Activated CD4-positive, alpha-beta T cell treated with anti-CD3 and anti-CD28 coated beads, Interleukin-2, amount 10 ng/mL, durations not matched to agents 24 days and 14 days (primary cell): ENCODE data around the gene COL26A1. TPM values are rescaled to one million over a fixed set of nuclear protein-coding genes. Genes with fewer than 3 reads are reported as not detected.

ENCODE experiments used
- DNase-seq: peaks from one replicate; pipeline ENCODE4 v3.0.0; 2022
- H3K27ac Mint-ChIP-seq: one replicate; pipeline ENCODE4 v1.8.0; 2022; ENCODE audit warnings: mild to moderate bottlenecking, mixed read lengths
- H3K27me3 Mint-ChIP-seq: one replicate; pipeline ENCODE4 v1.8.0; 2022; ENCODE audit warnings: mixed read lengths
- H3K36me3 Mint-ChIP-seq: one replicate; pipeline ENCODE4 v1.8.0; 2022; ENCODE audit warnings: low read depth, mild to moderate bottlenecking, mixed read lengths
- H3K4me1 Mint-ChIP-seq: one replicate; pipeline ENCODE4 v1.8.0; 2021; ENCODE audit warnings: mixed read lengths
- H3K4me3 Mint-ChIP-seq: one replicate; pipeline ENCODE4 v1.8.0; 2022; ENCODE audit warnings: mild to moderate bottlenecking, moderate library complexity, mixed read lengths
- H3K9me3 Mint-ChIP-seq: one replicate; pipeline ENCODE4 v1.8.0; 2021; ENCODE audit warnings: mixed read lengths
- intact Hi-C: fragments of 100-400 bp; cut with micrococcal nuclease; formaldehyde crosslinking; loops from one replicate; pipeline ENCODE4 v1.15.1; 2023
- total RNA-seq: library from RNA; stranded (reverse); gene quantifications from 2 replicates; pipeline ENCODE4 v1.2.3, GENCODE V29; 2022

Gene COL26A1
- total RNA-seq, 1 donor from 2014 or later, result not detected

DNA sequence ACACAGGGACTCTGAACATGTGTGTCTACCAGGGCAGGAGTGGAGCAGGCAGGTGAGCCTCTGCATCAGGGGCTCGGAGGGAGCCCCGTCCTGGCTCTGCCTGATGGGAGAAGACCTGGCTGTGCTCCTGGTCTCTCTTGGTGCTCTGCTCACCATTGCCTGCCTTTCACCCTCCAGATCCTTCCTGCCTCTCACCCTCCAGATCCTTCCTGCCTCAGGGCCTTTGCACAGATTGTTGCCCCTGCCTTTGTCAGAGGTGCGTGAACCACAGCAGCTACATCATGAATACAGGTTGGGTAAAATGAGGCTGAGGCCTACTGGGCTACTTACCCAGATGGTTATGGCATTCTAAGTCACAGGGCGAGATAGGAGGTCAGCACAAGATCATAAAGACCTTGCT is 16.6 kb downstream of the COL26A1 start:
- H3K27ac Mint-ChIP-seq, result no peak overlapping the region
- intact Hi-C loops, result no loop called here
- H3K4me1 Mint-ChIP-seq, result no peaks in the 10 kb centered on the region
- H3K27me3 Mint-ChIP-seq, result peaks cover 6% of the 10 kb centered on the region
- no peak overlapping the region for H3K4me3 Mint-ChIP-seq
- H3K9me3 Mint-ChIP-seq, result peaks cover 4% of the 10 kb centered on the region
- H3K36me3 Mint-ChIP-seq, result no peaks in the 10 kb centered on the region
- DNase-seq, result no peak

DNA sequence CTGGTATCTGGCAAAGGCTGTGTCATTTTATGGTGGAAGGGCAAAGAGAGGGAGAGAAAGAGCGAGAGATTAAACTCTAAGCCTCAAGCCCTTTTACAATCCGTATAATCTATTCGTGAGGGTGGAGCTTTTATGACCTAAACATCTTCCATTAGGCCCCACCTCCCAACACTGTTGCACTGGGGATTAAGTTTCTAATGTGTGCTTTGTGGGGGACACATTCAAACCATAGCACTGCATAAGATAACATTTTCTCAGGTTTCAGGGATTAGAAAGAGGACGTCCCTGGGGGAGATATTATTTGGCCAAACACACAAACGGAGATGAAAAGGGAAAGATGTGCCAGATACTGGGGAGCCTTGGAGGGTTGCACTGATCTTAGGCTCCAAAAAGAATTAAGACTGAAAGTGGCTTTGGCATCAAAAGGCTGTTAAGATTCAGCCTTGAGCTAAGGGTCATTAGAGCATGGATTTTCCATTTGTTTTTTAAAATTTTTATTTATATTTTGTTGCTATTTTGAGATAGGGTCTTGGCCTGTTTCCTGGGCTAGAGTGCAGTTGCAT is 19.0 kb downstream of the COL26A1 start:
- Mint-ChIP-seq H3K4me1 (no peaks in the 10 kb centered on the region), H3K27ac (no peak overlapping the region), H3K4me3 (no peak overlapping the region)

DNA sequence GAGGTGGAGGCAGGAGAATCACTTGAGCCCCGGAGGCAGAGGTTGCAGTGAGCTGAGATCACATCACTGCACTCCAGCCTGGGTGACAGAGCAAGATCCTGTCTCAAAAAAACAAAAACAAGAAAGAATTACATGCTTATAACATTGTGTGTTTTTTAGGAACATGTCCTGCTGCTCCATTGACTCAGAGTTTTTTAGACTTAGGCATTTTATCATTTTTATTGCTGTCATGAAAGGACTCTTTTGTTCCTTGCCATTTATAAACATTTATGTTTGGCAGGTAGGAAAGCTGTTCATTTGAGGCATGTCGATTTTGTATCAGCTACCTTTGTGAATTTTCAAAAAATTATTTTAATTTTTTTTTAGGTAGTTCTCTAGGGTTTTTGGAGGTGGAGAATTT is 20.3 kb downstream of the COL26A1 start:
- no peak overlapping the region for H3K27ac Mint-ChIP-seq
- H3K4me1 Mint-ChIP-seq, result no peaks in the 10 kb centered on the region
- intact Hi-C loops, result no loop called here
- H3K9me3 Mint-ChIP-seq, result peaks cover 4% of the 10 kb centered on the region
- DNase-seq, result no peak
- no peaks in the 10 kb centered on the region for H3K36me3 Mint-ChIP-seq
- H3K27me3 Mint-ChIP-seq, result peaks cover 12% of the 10 kb centered on the region
- no peak overlapping the region for H3K4me3 Mint-ChIP-seq

More for the DNA sequence above, 19.0 kb downstream of the COL26A1 start:
- peaks cover 9% of the 10 kb centered on the region for H3K27me3 Mint-ChIP-seq
- intact Hi-C loops, result no loop called here
- DNase-seq, result no peak
- peaks cover 4% of the 10 kb centered on the region for H3K9me3 Mint-ChIP-seq
- H3K36me3 Mint-ChIP-seq, result no peaks in the 10 kb centered on the region

DNA sequence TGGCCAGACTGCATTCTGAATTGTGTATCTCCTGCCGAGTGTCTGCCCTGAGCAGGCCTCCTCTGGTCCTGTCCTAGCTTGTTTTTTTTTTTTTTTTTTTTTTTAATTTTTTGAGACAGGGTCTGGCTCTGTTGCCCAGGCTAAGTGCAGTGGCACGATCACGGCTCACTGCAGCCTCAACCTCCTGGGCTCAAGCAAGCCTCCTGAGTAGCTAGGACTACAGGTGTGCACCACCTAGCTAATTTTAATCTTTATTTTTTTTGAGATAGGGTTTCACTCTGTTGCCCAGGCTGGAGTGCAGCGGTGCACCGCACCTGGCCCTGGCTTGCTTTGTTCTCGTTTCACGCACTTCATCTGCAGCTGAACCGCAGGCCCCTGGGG is 23.5 kb downstream of the COL26A1 start:
- H3K4me3 Mint-ChIP-seq, result no peak overlapping the region
- peaks cover 17% of the 10 kb centered on the region for H3K27me3 Mint-ChIP-seq
- intact Hi-C loops, result no loop called here
- peaks cover 3% of the 10 kb centered on the region for H3K4me1 Mint-ChIP-seq
- no peaks in the 10 kb centered on the region for H3K36me3 Mint-ChIP-seq
- H3K9me3 Mint-ChIP-seq, result peaks cover 4% of the 10 kb centered on the region
- no peak for DNase-seq
- H3K27ac Mint-ChIP-seq, result no peak overlapping the region

DNA sequence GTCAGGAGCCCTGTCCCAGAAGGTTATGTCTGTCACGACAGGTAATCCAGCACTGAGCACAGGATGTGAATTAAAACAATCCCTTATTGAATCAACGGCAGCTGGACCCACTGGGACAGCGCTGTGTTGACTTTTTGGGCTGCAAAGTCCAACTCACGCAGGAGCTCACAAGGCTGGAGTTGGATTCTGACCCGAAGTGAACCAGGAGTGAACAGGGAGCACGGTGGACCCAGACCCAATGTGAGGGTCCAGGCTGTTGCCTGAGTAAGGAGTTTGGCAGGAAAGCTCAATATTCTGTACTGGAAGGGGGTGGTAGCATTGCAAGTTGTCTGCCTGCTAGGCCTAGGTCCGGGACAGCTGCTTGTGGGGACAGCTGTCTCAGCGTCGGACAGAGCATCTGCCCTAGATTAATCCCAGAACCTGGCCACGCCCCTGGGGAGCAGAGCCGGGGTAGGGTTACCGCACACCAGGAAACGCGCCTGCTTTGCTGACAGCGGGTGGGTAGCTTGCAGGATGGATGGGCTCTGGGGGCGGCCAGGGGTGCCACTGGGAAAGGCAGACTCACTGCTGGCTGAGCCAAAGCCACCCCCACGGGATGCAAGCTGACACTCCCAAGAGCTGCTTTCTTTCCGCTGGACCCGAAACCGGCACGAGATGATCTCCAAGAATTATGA is 24.0 kb downstream of the COL26A1 start:
- Mint-ChIP-seq H3K27me3 (peaks cover 14% of the 10 kb centered on the region), H3K4me1 (peaks cover 5% of the 10 kb centered on the region), H3K4me3 (no peak overlapping the region), H3K36me3 (no peaks in the 10 kb centered on the region), H3K27ac (no peak overlapping the region), H3K9me3 (no peaks in the 10 kb centered on the region)
- no peak for DNase-seq
- intact Hi-C loops, result no loop called here

DNA sequence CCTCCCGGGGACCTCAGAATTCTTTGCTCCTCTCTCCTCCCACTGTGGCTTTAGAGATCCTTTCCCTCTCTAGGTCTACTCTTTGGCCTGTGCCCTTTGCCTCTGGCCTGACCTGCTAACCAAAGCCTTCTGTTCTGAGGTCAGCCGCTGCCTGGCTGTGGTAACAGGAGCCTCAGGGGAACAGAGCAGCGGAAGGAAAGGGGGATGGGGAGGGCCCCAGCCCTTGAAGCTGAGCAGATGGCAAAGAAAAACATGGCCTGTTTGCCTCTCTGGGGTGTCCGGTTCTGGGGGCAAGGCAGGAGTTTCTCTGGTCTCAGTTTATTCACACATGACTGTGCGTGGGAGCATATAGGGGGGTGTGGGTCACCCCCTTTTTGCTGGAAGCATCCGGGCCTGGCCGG is 28.2 kb downstream of the COL26A1 start:
- H3K27ac Mint-ChIP-seq, result peak overlapping the region; percentile 79
- intact Hi-C loops, result no loop called here
- peak overlapping the region; percentile 27 for H3K4me3 Mint-ChIP-seq
- H3K27me3 Mint-ChIP-seq, result peaks cover 13% of the 10 kb centered on the region
- peaks cover 8% of the 10 kb centered on the region for H3K4me1 Mint-ChIP-seq
- DNase-seq, result peak; percentile 83
- H3K36me3 Mint-ChIP-seq, result no peaks in the 10 kb centered on the region
- no peaks in the 10 kb centered on the region for H3K9me3 Mint-ChIP-seq

DNA sequence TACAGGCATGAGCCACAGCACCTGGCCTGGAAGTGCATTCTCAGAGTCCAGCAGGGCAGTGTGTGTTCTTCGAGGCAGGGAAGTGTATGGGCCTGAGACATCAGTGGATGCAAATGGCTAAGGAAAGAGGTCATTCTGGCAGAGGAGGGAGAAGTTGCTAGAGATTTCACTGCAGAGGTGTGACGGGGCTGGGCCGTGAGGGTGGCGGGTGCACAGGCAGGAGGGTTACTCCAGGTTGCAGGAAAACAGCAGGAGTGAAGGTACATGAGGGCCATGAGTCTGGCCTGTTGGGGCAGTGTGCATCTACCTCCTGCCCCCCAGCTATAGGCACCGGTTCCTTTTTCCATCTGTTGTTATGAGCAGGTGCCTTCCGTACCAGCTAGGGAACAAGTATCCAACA is 29.3 kb downstream of the COL26A1 start:
- peaks cover 8% of the 10 kb centered on the region for H3K4me1 Mint-ChIP-seq

DNA sequence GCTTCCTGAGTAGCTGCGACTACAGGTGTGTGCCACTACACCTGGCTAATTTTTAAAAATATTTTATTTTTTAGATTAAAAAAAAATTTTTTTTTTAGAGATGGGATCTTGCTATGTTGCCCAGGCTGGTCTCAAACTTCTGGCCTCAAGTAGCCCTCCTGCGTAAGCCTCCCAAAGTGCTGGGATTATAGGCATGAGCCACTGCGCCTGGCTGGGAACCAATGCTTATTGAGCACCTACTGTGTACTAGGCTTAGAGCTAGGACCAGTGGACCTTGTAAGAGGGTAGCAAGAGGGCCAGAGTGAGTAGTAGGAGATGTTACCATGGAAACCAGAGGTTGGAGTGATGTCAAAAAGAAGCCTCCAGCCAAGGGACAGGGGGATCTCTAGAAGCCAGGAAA is 31.2 kb downstream of the COL26A1 start:
- intact Hi-C loops, result no loop called here
- H3K36me3 Mint-ChIP-seq, result no peaks in the 10 kb centered on the region

More for the DNA sequence above, 29.3 kb downstream of the COL26A1 start:
- no peak for DNase-seq
- Mint-ChIP-seq H3K36me3 (no peaks in the 10 kb centered on the region), H3K27me3 (peaks cover 11% of the 10 kb centered on the region), H3K27ac (no peak overlapping the region), H3K9me3 (no peaks in the 10 kb centered on the region), H3K4me3 (peak overlapping the region; percentile 51)
- intact Hi-C loops, result no loop called here

DNA sequence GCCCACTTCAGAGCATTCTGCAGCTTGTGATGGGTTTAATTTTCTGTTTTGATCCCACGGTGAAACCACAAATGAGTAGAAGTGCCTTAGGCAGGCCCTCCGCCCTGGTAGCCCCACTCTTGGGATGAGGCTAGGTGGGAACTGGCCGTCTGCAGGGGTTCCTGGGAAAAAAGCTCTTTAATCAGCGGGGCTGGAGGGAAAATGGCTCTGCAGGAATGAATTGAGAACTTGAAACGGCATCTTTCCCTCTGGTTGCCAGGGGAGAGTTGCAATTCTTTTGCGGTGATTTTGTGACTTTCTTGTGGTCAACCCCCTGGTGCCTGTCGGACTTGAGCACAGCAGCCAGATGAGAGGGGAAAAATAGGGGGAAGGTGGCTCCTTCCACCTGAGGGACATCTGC is 32.7 kb downstream of the COL26A1 start:
- no peak overlapping the region for H3K27ac Mint-ChIP-seq
- no peaks in the 10 kb centered on the region for H3K9me3 Mint-ChIP-seq
- no peaks in the 10 kb centered on the region for H3K36me3 Mint-ChIP-seq
- no peak overlapping the region for H3K4me3 Mint-ChIP-seq
- H3K4me1 Mint-ChIP-seq, result peaks cover 8% of the 10 kb centered on the region
- intact Hi-C loops, result no loop called here
- peaks cover 9% of the 10 kb centered on the region for H3K27me3 Mint-ChIP-seq
- no peak for DNase-seq

More for the DNA sequence above, 31.2 kb downstream of the COL26A1 start:
- no peaks in the 10 kb centered on the region for H3K9me3 Mint-ChIP-seq
- peaks cover 12% of the 10 kb centered on the region for H3K27me3 Mint-ChIP-seq
- DNase-seq, result no peak
- no peak overlapping the region for H3K4me3 Mint-ChIP-seq
- H3K4me1 Mint-ChIP-seq, result peaks cover 8% of the 10 kb centered on the region
- H3K27ac Mint-ChIP-seq, result no peak overlapping the region

DNA sequence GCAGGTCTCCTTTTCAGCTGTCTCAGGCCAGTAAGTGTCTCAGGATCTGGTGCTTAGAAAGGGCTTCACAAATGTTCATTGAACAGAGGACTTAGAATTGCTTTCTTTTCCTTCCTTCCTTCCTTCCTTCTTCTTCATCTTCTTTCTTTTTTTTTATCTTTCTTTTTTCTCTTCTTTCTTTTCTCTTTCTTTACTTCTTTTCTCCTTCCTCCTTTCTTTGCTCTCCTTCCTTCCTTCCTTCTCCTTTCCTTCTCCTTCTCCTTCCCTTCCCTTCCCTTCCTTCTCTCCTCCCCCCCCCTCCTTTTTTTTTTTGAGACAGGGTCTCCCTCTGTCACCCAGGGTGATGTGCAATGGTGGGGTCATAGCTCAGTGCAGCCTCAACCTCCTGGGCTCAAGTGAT is 34.6 kb downstream of the COL26A1 start:
- no peaks in the 10 kb centered on the region for H3K36me3 Mint-ChIP-seq
- no peaks in the 10 kb centered on the region for H3K9me3 Mint-ChIP-seq
- H3K4me3 Mint-ChIP-seq, result no peak overlapping the region
- DNase-seq, result no peak
- intact Hi-C loops, result no loop called here
- peaks cover 13% of the 10 kb centered on the region for H3K27me3 Mint-ChIP-seq
- no peaks in the 10 kb centered on the region for H3K4me1 Mint-ChIP-seq
- no peak overlapping the region for H3K27ac Mint-ChIP-seq

DNA sequence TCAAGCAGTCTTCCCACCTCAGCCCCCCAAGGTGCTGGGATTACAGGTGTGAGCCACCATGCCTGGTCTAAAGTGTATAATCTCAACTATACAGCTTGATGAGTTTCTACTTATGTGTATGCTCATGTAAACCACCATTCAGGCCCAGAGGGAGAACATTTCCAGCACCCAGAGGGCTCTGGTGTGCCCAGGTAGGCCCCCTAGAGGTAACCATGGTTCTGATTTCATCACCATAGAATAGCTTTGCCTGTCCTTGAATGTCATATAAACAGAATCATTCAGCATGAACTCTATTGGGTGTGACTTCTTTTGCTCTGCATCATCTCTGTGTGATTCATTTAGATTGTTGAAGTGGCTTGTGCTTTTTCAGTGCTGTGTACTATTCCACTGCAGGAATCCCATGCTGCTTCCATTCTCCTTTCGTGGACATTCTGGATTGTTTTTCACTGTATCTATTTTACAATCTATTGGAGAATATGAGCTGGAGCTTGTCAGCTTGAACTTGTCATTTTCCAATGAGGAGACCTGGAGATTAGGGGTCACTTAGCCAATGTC is 35.2 kb downstream of the COL26A1 start:
- no peaks in the 10 kb centered on the region for H3K36me3 Mint-ChIP-seq
- H3K9me3 Mint-ChIP-seq, result no peaks in the 10 kb centered on the region
- H3K27me3 Mint-ChIP-seq, result peaks cover 15% of the 10 kb centered on the region
- H3K4me1 Mint-ChIP-seq, result no peaks in the 10 kb centered on the region
- no peak overlapping the region for H3K27ac Mint-ChIP-seq
- H3K4me3 Mint-ChIP-seq, result no peak overlapping the region
- no peak for DNase-seq
- intact Hi-C loops, result no loop called here

DNA sequence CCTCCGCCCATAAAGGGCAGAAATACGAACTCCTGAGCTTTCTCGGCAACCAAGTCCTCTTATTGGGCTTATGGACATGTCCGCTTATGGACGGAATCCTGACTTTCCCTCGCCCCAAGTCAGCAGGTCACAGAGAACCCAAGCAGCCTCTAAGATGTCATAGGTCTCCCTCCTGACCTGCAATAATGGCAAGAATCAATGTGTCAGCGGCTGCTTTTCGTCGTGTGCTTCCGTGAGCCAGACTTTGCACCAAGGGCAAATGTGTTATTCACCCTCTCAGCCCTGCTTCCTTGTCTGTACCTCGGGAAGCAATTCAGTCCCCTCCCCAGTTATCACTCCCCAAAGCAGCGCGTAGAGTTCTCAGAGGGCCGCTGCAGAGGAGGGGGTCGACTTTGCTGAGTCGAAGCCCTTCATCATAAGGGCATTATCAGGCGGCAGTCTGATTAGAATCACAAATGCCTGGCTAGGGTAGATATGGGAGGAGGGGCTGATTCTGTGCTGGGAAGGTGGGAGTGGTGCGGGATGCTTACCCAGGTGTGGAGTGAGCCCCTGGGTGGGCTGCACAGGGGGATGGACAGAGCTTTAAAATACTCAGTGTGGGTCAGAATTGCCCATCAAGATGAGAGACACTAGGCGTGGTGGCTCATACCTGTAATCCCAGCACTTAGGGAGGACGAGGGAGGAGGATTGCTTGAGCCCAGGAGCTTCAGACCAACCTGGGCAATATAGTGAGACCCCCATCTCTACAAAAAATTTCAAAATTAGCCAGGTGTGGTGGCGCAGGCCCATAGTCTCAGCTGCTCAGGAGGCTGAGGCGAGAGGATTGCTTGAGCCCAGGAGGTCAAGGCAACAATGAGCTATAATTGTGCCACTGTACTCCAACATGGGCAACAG is 36.0 kb downstream of the COL26A1 start:
- Mint-ChIP-seq H3K4me1 (no peaks in the 10 kb centered on the region), H3K4me3 (no peak overlapping the region), H3K9me3 (no peaks in the 10 kb centered on the region), H3K27ac (no peak overlapping the region), H3K36me3 (no peaks in the 10 kb centered on the region), H3K27me3 (peaks cover 17% of the 10 kb centered on the region)
- no peak for DNase-seq
- intact Hi-C loops, result no loop called here

DNA sequence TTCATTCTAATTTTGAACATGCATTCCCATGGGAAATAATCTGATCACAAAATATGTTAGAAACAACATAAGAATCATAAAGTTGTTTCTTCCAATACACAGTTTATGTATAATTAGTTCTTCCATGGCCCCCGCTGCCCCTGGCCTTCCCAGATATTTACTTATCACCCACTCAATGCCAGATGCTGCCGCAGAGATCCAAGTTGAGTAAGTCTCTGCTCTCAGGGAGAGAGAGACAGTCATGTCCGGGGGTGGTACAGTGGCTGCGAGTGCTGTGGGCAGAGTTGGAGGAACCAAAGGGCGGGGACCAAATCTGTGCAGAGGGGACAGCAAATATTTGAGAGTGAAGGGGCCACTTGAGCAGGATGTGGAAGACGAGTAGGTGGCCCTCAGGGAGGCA is 37.1 kb downstream of the COL26A1 start:
- H3K27ac Mint-ChIP-seq, result no peak overlapping the region
- no peaks in the 10 kb centered on the region for H3K36me3 Mint-ChIP-seq
- intact Hi-C loops, result no loop called here
- no peaks in the 10 kb centered on the region for H3K4me1 Mint-ChIP-seq
- H3K9me3 Mint-ChIP-seq, result no peaks in the 10 kb centered on the region
- H3K4me3 Mint-ChIP-seq, result no peak overlapping the region
- H3K27me3 Mint-ChIP-seq, result peaks cover 17% of the 10 kb centered on the region
- DNase-seq, result no peak

DNA sequence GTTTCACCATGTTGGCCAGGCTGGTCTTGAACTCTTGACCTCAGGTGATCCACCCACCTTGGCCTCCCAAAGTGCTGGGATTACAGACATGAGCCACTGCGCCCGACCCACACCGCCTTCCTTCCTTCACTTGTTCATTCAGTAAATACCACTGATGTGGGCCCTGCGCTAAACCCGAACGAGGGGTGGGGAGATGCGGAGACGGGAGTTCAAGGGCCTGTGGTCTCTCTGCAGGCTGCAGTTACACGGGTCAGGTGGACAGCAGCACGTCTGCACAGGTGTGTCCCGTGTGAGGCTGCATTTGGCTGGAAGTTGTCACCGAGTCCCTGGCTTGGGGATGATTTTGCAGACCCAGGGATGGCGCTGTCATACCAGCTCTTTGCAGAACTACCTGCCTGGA is 38.1 kb downstream of the COL26A1 start:
- intact Hi-C loops, result no loop called here
- Mint-ChIP-seq H3K4me1 (no peaks in the 10 kb centered on the region), H3K9me3 (no peaks in the 10 kb centered on the region), H3K4me3 (no peak overlapping the region), H3K36me3 (no peaks in the 10 kb centered on the region), H3K27ac (no peak overlapping the region), H3K27me3 (peaks cover 17% of the 10 kb centered on the region)
- no peak for DNase-seq
